ENCODE results near the gene MAN1C1. TPM values are rescaled to one million over a fixed set of nuclear protein-coding genes. Genes with fewer than 3 reads are reported as not detected.
A peak's percentile ranks its signal among the peaks of the same experiment; 100 is the strongest.

MAN1C1 gene
- total RNA-seq, 1 donor from 2014 or later = 64.7 TPM

- DNase-seq (ENCODE audit: extremely low spot score, unreplicated experiment) = peak; percentile 10
- Mint-ChIP-seq H3K4me3 (ENCODE audit: unreplicated experiment) (no peak overlapping the region), H3K27me3 (ENCODE audit: unreplicated experiment) (no peaks in the 10 kb centered on the region), H3K4me1 (ENCODE audit: unreplicated experiment) (no peaks in the 10 kb centered on the region), H3K9me3 (ENCODE audit: unreplicated experiment) (no peaks in the 10 kb centered on the region), H3K27ac (ENCODE audit: unreplicated experiment) (no peak overlapping the region), H3K36me3 (ENCODE audit: unreplicated experiment) (peaks cover 45% of the 10 kb centered on the region)
- TF ChIP-seq CTCF (IDR thresholded peaks at IDR 0.05) = no peak
These were observed 212.5 kb downstream of the MAN1C1 start for GRCh38 chr1:25829046-25829445.

- H3K4me1 Mint-ChIP-seq (ENCODE audit: unreplicated experiment) = peaks cover 23% of the 10 kb centered on the region
- no peak overlapping the region for H3K27ac Mint-ChIP-seq (ENCODE audit: unreplicated experiment)
- no peaks in the 10 kb centered on the region for H3K27me3 Mint-ChIP-seq (ENCODE audit: unreplicated experiment)
- H3K9me3 Mint-ChIP-seq (ENCODE audit: unreplicated experiment) = no peaks in the 10 kb centered on the region
- DNase-seq (ENCODE audit: extremely low spot score, unreplicated experiment) = peak; percentile 1
- TF ChIP-seq CTCF (IDR thresholded peaks at IDR 0.05) = no peak
- peaks cover 44% of the 10 kb centered on the region for H3K36me3 Mint-ChIP-seq (ENCODE audit: unreplicated experiment)
- no peak overlapping the region for H3K4me3 Mint-ChIP-seq (ENCODE audit: unreplicated experiment)
These were observed 215.1 kb downstream of the MAN1C1 start for GRCh38 chr1:25831569-25832196.

GRCh38 chr1:25832336-25833037 is 215.9 kb downstream of the MAN1C1 start:
- Mint-ChIP-seq H3K27me3 (ENCODE audit: unreplicated experiment) (no peaks in the 10 kb centered on the region), H3K4me1 (ENCODE audit: unreplicated experiment) (peaks cover 30% of the 10 kb centered on the region), H3K9me3 (ENCODE audit: unreplicated experiment) (no peaks in the 10 kb centered on the region), H3K4me3 (ENCODE audit: unreplicated experiment) (no peak overlapping the region), H3K36me3 (ENCODE audit: unreplicated experiment) (peaks cover 41% of the 10 kb centered on the region), H3K27ac (ENCODE audit: unreplicated experiment) (no peak overlapping the region)
- TF ChIP-seq CTCF (IDR thresholded peaks at IDR 0.05) = no peak
- DNase-seq (ENCODE audit: extremely low spot score, unreplicated experiment) = peak; percentile 36

- peak; percentile 5 for DNase-seq (ENCODE audit: extremely low spot score, unreplicated experiment)
- Mint-ChIP-seq H3K9me3 (ENCODE audit: unreplicated experiment) (no peaks in the 10 kb centered on the region), H3K4me1 (ENCODE audit: unreplicated experiment) (peaks cover 30% of the 10 kb centered on the region), H3K36me3 (ENCODE audit: unreplicated experiment) (peaks cover 37% of the 10 kb centered on the region), H3K27ac (ENCODE audit: unreplicated experiment) (no peak overlapping the region), H3K27me3 (ENCODE audit: unreplicated experiment) (no peaks in the 10 kb centered on the region), H3K4me3 (ENCODE audit: unreplicated experiment) (no peak overlapping the region)
- TF ChIP-seq CTCF (IDR thresholded peaks at IDR 0.05) = no peak
These were observed 216.6 kb downstream of the MAN1C1 start for GRCh38 chr1:25833158-25833557.

Other genes with a start within 250 kb of the MAN1C1 start
- gene RHCE, start 196.0 kb upstream of the MAN1C1 start, total RNA-seq = 0.40 and 0.71 TPM in 2 replicates
- 30.7 and 30.9 TPM in 2 replicates for gene MACO1, start 185.9 kb upstream of the MAN1C1 start, total RNA-seq
- gene LDLRAP1, start 73.2 kb upstream of the MAN1C1 start, total RNA-seq = 31.3 and 34.3 TPM in 2 replicates
- gene SELENON, start 183.4 kb downstream of the MAN1C1 start, total RNA-seq = 126 and 129 TPM in 2 replicates
- 70.6 and 76.8 TPM in 2 replicates for gene MTFR1L, start 203.2 kb downstream of the MAN1C1 start, total RNA-seq
- gene AUNIP, start 242.7 kb downstream of the MAN1C1 start, total RNA-seq = 1.3 and 1.9 TPM in 2 replicates

Measured in osteocyte (in vitro differentiated cells).